Neural progenitor cell (in vitro differentiated cells): ENCODE measurements around the gene WDR27.

Experiments
- CTCF ChIP-seq: fragments of 200-600 bp; sonication (generic); IDR thresholded peaks from 2 replicates; pipeline ENCODE4 v1.5.1; 2017; ENCODE audit warnings: antibody characterized with exemption, mild to moderate bottlenecking
- EZH2 ChIP-seq: fragments of 200-600 bp; sonication (generic); IDR thresholded peaks from 2 replicates; pipeline ENCODE4 v1.6.1; 2017; ENCODE audit warnings: antibody characterized with exemption, mild to moderate bottlenecking, moderate library complexity
- EZH2phosphoT487 ChIP-seq: fragments of 200-600 bp; sonication (generic); IDR thresholded peaks from 2 replicates; pipeline ENCODE4 v1.6.1; 2017; ENCODE audit warnings: antibody characterized with exemption

GRCh38 chr6:169474362-169474761 is 227.5 kb downstream of the WDR27 start:
- TF ChIP-seq CTCF (no peak), EZH2phosphoT487 (no peak), EZH2 (no peak)
